GM10266 (cell line): ENCODE measurements around the gene LITAF.
A peak's percentile ranks its signal among the peaks of the same experiment; 100 is the strongest.

Experiments
- DNase-seq: peaks from one replicate; pipeline ENCODE4 v3.0.0; 2012; ENCODE audit errors: extremely low spot score
- TF ChIP-seq, protein P1 (sequence below): IDR thresholded peaks from 2 replicates; pipeline ENCODE4 v1.5.1; 2012; ENCODE audit warnings: mild to moderate bottlenecking, low read depth; ENCODE audit not compliant: control insufficient read depth, insufficient read depth; ENCODE audit errors: missing control alignments

The LITAF gene

GRCh38 chr16:11586856-11587642, at the start of gene LITAF:
Gene LITAF, minus strand, starts transcription at chr16:11586919. Its CDS starts 30,189 bp downstream, at chr16:11556730.
- TF ChIP-seq, protein P1, sequence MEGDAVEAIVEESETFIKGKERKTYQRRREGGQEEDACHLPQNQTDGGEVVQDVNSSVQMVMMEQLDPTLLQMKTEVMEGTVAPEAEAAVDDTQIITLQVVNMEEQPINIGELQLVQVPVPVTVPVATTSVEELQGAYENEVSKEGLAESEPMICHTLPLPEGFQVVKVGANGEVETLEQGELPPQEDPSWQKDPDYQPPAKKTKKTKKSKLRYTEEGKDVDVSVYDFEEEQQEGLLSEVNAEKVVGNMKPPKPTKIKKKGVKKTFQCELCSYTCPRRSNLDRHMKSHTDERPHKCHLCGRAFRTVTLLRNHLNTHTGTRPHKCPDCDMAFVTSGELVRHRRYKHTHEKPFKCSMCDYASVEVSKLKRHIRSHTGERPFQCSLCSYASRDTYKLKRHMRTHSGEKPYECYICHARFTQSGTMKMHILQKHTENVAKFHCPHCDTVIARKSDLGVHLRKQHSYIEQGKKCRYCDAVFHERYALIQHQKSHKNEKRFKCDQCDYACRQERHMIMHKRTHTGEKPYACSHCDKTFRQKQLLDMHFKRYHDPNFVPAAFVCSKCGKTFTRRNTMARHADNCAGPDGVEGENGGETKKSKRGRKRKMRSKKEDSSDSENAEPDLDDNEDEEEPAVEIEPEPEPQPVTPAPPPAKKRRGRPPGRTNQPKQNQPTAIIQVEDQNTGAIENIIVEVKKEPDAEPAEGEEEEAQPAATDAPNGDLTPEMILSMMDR, result peak; percentile 26

DNA sequence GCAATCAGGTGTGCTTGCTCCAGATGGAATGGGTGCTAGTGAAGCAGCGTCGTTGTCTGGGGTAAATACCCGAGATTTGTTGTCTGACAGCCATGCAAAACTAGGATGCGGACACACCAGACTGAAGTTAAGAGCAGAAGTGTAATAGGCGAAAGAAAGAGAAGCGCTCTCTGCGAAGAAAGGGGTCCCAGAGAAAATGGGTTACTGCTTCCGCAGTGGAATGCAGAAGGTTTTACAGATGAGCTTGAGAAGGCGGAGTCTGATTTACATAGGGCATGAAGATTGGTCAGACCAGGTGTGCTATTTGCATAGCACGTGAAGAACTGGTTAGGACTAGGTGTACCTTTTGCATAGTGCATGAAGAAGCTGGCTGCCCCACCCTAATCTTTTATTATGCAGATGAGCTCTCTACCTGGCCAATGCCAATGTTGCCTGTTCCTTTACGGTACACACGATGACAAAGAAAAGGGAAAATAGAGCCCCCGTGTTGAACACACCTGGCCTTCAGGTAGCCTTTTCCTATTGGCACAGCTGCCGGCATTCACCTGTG, 49.5 kb upstream of the LITAF start:
- TF ChIP-seq, protein P1, result no peak
- no peak for DNase-seq

More at GRCh38 chr16:11586856-11587642, at the start of gene LITAF:
- peak; percentile 92 for DNase-seq

DNA sequence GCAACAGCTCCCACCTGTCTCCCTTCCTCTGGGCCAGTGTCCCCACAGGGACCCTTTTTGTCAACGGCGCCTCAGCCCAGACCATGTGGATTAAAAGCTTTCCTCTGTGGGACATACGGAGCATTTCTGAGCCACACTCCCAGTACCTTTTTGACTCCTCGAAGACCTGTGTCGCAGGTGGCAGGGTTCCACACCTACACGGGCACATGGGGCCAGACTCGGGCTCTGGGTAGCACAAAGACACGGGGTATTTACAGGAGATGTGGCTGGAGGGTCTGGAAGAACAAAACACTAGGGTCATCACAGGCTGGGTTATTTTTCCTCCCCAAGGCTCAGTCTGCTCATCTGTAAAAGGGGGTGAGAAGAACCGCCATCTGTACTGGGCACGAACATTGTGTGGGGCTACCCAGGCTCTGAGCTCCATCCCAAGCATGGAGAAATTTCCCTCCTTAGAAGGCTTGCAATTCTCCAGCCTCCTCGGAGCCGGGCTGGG, 49.0 kb upstream of the LITAF start:
- DNase-seq, result no peak
- TF ChIP-seq, protein P1, result no peak

DNA sequence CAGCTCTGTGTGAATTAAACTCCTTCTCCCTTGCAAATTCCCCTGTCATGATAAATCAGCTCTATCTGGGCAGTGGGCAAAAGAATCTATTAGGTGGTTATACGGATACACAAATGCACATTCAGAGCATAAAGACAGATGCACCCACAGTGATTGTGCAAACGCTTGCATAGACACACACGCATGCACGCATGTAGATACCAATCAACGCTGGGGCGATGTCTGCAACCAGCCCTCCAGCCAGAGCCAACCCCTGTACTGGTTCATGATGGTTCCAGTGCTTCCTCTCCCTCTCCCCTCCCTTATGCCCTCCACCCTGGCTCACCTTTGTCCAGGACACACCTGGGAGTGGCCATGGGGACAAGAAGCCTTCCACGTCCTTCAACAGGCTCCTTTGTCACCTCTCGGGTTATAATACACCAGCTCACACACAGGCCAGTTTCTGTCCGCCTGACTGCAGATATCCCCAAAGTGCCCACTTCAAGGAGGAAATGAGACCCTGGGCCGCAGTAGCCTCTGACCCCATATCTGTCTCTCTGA, 48.5 kb upstream of the LITAF start:
- no peak for DNase-seq
- TF ChIP-seq, protein P1, result no peak

- DNase-seq, result no peak
- TF ChIP-seq, protein P1, result no peak
Measured at GRCh38 chr16:11634312-11634711, 47.6 kb upstream of the LITAF start.

GRCh38 chr16:11633113-11633512, 46.4 kb upstream of the LITAF start:
- TF ChIP-seq, protein P1, result no peak
- no peak for DNase-seq
